HCT116 (cell line): ENCODE measurements around the gene SH2D7. TPM values are rescaled to one million over a fixed set of nuclear protein-coding genes. Genes with fewer than 3 reads are reported as not detected.

Experiments
- ATAC-seq: fragments of 200-7000 bp; cut with Tn5 transposase; 2 replicates; pipeline ENCODE4 v1.9.1; 2020; ENCODE audit warnings: mild to moderate bottlenecking, moderate library complexity
- BruUV-seq: library from RNA; stranded (reverse); fragments of 400-500 nt; replicated peaks from 2 replicates; lab custom pipeline; 2021; lab: Mats Ljungman, UMichigan
- CTCF ChIA-PET: fragments of 300-600 bp; sonication (Branson Sonifier 250); formaldehyde crosslinking; loops from one replicate; lab custom pipeline; 2021; ENCODE audit warnings: antibody characterized with exemption; lab: Charles Lee
- POLR2A ChIA-PET: fragments of 300-600, 350-600 bp; sonication (Branson Sonifier 250); formaldehyde crosslinking; loops from one replicate; lab custom pipeline; 2021; ENCODE audit warnings: antibody characterized with exemption; lab: Charles Lee
- RAD21 ChIA-PET, 2 experiments: fragments of 300-600 bp; sonication (Branson Sonifier 250); formaldehyde crosslinking; loops; one replicate each; lab custom pipeline; 2023; ENCODE audit warnings: low total read pairs in 2 of 2; ENCODE audit not compliant: uncharacterized antibody in 2 of 2, unreplicated experiment in 2 of 2, low non-redundant PET in 1 of 2; lab: Charles Lee
- DNase-seq: peaks from one replicate; pipeline ENCODE4 v3.0.0-alpha.2; 2010; ENCODE audit warnings: low read depth, low spot score
- H2AFZ ChIP-seq: fragments of 200-600 bp; shearing (Covaris generic), sonication (generic); 2 replicates; pipeline ENCODE4 v1.6.1; 2017; ENCODE audit warnings: low read depth, mixed run types, mixed read lengths, antibody characterized with exemption, low read length; ENCODE audit not compliant: poor library complexity, severe bottlenecking
- H3K27ac ChIP-seq: 2 replicates; pipeline ENCODE4 v1.5.1; 2012; ENCODE audit warnings: low read depth, low read length
- H3K27me3 ChIP-seq: fragments of 200-600 bp; sonication (generic); 2 replicates; pipeline ENCODE4 v1.6.1; 2016; ENCODE audit warnings: mixed run types, low read length, mixed read lengths; ENCODE audit not compliant: insufficient read depth
- H3K36me3 ChIP-seq, 2 experiments: fragments of 200-500 bp in 1 of 2; fragments of 200-600 bp in 1 of 2; sonication (Bioruptor generic) in 1 of 2; sonication (generic) in 1 of 2; 2 replicates each; pipeline versions ENCODE4 v1.5.1 to v1.6.1; 2014 to 2016; ENCODE audit warnings: low read length in 2 of 2, inconsistent platforms in 1 of 2, mixed read lengths in 1 of 2, mixed run types in 1 of 2; ENCODE audit not compliant: insufficient read depth in 2 of 2, control insufficient read depth in 1 of 2
- H3K4me1 ChIP-seq, 2 experiments: fragments of 200-600 bp in 1 of 2; sonication (generic) in 1 of 2; 2 replicates each; pipeline versions ENCODE4 v1.5.1 to v1.6.1; 2012 to 2017; ENCODE audit warnings: low read length in 2 of 2, inconsistent platforms in 1 of 2, mild to moderate bottlenecking in 1 of 2, mixed read lengths in 1 of 2, mixed run types in 1 of 2, moderate library complexity in 1 of 2; ENCODE audit not compliant: insufficient read depth in 2 of 2, control insufficient read depth in 1 of 2
- H3K4me2 ChIP-seq: fragments of 200-600 bp; sonication (generic); 2 replicates; pipeline ENCODE4 v1.6.1; 2017; ENCODE audit warnings: mixed run types, low read length, mixed read lengths
- H3K4me3 ChIP-seq, 2 experiments: fragments of 200-600 bp in 1 of 2; sonication (generic) in 1 of 2; replicated peaks in 1 of 2; 2 replicates each; pipeline ENCODE4 v1.5.1; 2011 to 2016; ENCODE audit warnings: low read length in 2 of 2, control low read depth in 1 of 2, low read depth in 1 of 2, mild to moderate bottlenecking in 1 of 2, mixed read lengths in 1 of 2, mixed run types in 1 of 2
- H3K79me2 ChIP-seq: fragments of 200-600 bp; sonication (generic); 2 replicates; pipeline ENCODE4 v1.6.1; 2017; ENCODE audit warnings: mild to moderate bottlenecking, mixed run types, low read length, moderate library complexity, mixed read lengths; ENCODE audit not compliant: insufficient read depth
- H3K9ac ChIP-seq: fragments of 200-600 bp; sonication (generic); 2 replicates; pipeline ENCODE4 v1.6.1; 2016; ENCODE audit warnings: low read length, mixed read lengths
- H3K9me2 ChIP-seq: fragments of 200-600 bp; sonication (generic), shearing (Covaris generic); 2 replicates; pipeline ENCODE4 v1.6.1; 2017; ENCODE audit warnings: mixed run types, mild to moderate bottlenecking, moderate library complexity; ENCODE audit not compliant: insufficient read depth
- H3K9me3 ChIP-seq, 2 experiments: fragments of 200-500 bp in 1 of 2; fragments of 200-600 bp in 1 of 2; sonication (Bioruptor generic) in 1 of 2; sonication (generic) in 1 of 2; 2 replicates each; pipeline ENCODE4 v1.6.1; 2014 to 2017; ENCODE audit warnings: low read length in 2 of 2, mixed read lengths in 2 of 2, inconsistent platforms in 1 of 2, low read depth in 1 of 2, mild to moderate bottlenecking in 1 of 2, mixed run types in 1 of 2, moderate library complexity in 1 of 2; ENCODE audit not compliant: control insufficient read depth in 1 of 2, insufficient read depth in 1 of 2
- H4K20me1 ChIP-seq: fragments of 200-600 bp; sonication (generic), shearing (Covaris generic); 2 replicates; pipeline ENCODE4 v1.6.1; 2017; ENCODE audit warnings: mixed run types, mild to moderate bottlenecking, moderate library complexity; ENCODE audit not compliant: insufficient read depth
- CEBPB ChIP-seq: IDR thresholded peaks from 2 replicates; pipeline ENCODE4 v1.6.1; 2012; ENCODE audit warnings: low read depth
- ELF1 ChIP-seq: IDR thresholded peaks from 2 replicates; pipeline ENCODE4 v1.6.1; 2012; ENCODE audit warnings: low read depth, borderline replicate concordance
- EZH2phosphoT487 ChIP-seq: fragments of 200-600 bp; IDR thresholded peaks from 2 replicates; pipeline ENCODE4 v1.6.1; 2018; ENCODE audit warnings: antibody characterized with exemption, borderline replicate concordance
- FOSL1 ChIP-seq: IDR thresholded peaks from 2 replicates; pipeline ENCODE4 v1.6.1; 2012; ENCODE audit warnings: low read depth
- POLR2AphosphoS5 ChIP-seq: IDR thresholded peaks from 2 replicates; pipeline ENCODE4 v1.6.1; 2011; ENCODE audit warnings: mild to moderate bottlenecking, low read depth, low read length, moderate library complexity
- SIN3A ChIP-seq: IDR thresholded peaks from 2 replicates; pipeline ENCODE4 v1.6.1; 2012; ENCODE audit warnings: low read depth
- SRF ChIP-seq: IDR thresholded peaks from 2 replicates; pipeline ENCODE4 v1.6.1; 2012; ENCODE audit warnings: low read depth
- YY1 ChIP-seq: IDR thresholded peaks from 2 replicates; pipeline ENCODE4 v1.6.1; 2011; ENCODE audit warnings: low read length, low read depth, moderate library complexity, mild to moderate bottlenecking; ENCODE audit not compliant: insufficient replicate concordance; ENCODE audit errors: extremely low read depth
- ZFX ChIP-seq: fragments of 450-650 bp; IDR thresholded peaks from 2 replicates; pipeline ENCODE4 v1.6.1; 2017
- ZNF274 ChIP-seq: fragments of 200-500 bp; sonication (Bioruptor generic); IDR thresholded peaks from 2 replicates; pipeline ENCODE4 v1.6.1; 2014; ENCODE audit warnings: mild to moderate bottlenecking, low read depth, low read length, inconsistent platforms
- intact Hi-C: fragments of 100-400 bp; cut with micrococcal nuclease; formaldehyde crosslinking; loops from 2 replicates; pipeline ENCODE4 v1.10.0; 2022
- total RNA-seq: library from RNA; stranded (reverse); gene quantifications from one replicate; pipeline ENCODE4 v1.2.1, GENCODE V29; 2021; ENCODE audit not compliant: unreplicated experiment
- TF ChIP-seq, protein P1 (sequence below), 3 experiments: fragments of 200-600 bp in 1 of 3; sonication (generic) in 1 of 3; IDR thresholded peaks in 2 of 3; conservative IDR thresholded peaks in 1 of 3; 2 replicates each; pipeline ENCODE4 v1.5.1; 2012 to 2017; ENCODE audit warnings: low read depth in 2 of 3, low read length in 2 of 3, antibody characterized with exemption in 1 of 3, borderline replicate concordance in 1 of 3, control low read depth in 1 of 3, mild to moderate bottlenecking in 1 of 3, mixed read lengths in 1 of 3, mixed run types in 1 of 3, moderate library complexity in 1 of 3; ENCODE audit not compliant: insufficient read depth in 1 of 3
- TF ChIP-seq, protein P2 (sequence below): IDR thresholded peaks from 2 replicates; pipeline ENCODE4 v1.6.1; 2011; ENCODE audit warnings: mild to moderate bottlenecking, low read length, moderate library complexity; ENCODE audit not compliant: insufficient replicate concordance; ENCODE audit errors: extremely low read depth
- TF ChIP-seq, protein P3 (sequence below): IDR thresholded peaks from 2 replicates; pipeline ENCODE4 v1.6.1; 2012

SH2D7 gene
- total RNA-seq, 1 experiment from 2014 or later: not detected

DNA sequence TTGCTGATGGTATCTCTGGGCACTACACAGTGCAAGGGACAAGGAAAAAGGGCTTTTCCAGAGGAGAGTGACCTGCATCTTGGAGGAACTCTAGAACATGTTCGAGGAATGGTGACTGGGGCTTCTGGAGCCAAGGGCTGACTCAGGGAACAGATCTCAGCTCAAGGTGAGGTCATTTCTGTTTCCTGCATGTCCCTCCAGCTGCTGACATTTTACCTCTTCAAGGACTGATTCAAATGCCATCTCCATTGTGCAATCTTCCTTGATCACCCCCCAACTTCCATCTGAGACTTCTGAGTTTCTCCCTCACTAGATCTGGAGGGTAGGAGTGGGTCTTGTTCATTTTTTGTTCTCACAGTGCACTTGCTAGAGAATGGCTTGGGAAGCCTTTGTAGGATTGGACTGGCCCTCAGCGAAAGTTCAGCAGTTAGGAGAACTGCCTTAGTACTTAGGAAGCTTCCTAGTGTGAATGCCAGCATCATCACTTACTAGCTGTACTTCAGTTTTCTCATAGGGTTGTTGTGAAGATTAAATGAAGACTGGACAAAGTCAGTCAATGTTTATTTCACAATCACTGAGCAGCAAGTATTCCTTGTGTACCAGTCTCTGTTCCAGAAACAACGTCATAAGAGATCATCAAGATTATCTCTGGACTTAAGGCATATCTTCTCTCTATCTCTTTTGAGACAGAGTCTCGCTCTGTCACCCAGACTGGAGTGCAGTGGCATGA lies 54.2 kb downstream of the SH2D7 start:
- RAD21 ChIA-PET: no interaction called here
- Histone ChIP-seq H3K79me2 (peaks cover 22% of the 10 kb centered on the region), H3K9ac (no peak overlapping the region), H3K9me3 (no peaks in the 10 kb centered on the region), H3K27me3 (no peaks in the 10 kb centered on the region), H3K27ac (no peak overlapping the region), H3K36me3 (no peaks in the 10 kb centered on the region), H2AFZ (no peak overlapping the region), H3K4me3 (no peak overlapping the region), H3K4me2 (no peak overlapping the region), H4K20me1 (no peaks in the 10 kb centered on the region), H3K4me1 (peaks cover 4 to 36% of the 10 kb centered on the region in 2 experiments; a peak in 3 of 4 replicates), H3K9me2 (no peaks in the 10 kb centered on the region)
- DNase-seq: no peak
- intact Hi-C loops: no loop called here
- BruUV-seq: no TSS peak
- POLR2A ChIA-PET: no interaction called here
- ATAC-seq: no peak
- CTCF ChIA-PET: no interaction called here
- TF ChIP-seq CEBPB: peak; percentile 60; the same call in 1 of the 2 replicates
- TF ChIP-seq, protein P1, sequence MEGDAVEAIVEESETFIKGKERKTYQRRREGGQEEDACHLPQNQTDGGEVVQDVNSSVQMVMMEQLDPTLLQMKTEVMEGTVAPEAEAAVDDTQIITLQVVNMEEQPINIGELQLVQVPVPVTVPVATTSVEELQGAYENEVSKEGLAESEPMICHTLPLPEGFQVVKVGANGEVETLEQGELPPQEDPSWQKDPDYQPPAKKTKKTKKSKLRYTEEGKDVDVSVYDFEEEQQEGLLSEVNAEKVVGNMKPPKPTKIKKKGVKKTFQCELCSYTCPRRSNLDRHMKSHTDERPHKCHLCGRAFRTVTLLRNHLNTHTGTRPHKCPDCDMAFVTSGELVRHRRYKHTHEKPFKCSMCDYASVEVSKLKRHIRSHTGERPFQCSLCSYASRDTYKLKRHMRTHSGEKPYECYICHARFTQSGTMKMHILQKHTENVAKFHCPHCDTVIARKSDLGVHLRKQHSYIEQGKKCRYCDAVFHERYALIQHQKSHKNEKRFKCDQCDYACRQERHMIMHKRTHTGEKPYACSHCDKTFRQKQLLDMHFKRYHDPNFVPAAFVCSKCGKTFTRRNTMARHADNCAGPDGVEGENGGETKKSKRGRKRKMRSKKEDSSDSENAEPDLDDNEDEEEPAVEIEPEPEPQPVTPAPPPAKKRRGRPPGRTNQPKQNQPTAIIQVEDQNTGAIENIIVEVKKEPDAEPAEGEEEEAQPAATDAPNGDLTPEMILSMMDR (IDR thresholded peaks at IDR 0.05 in 2 of 3, conservative IDR thresholded peaks at IDR 0.05 in 1 of 3; ENCODE audit: borderline replicate concordance in 1 of 3, insufficient read depth in 1 of 3, low read depth in 2 of 3, low read length in 2 of 3): no peak

DNA sequence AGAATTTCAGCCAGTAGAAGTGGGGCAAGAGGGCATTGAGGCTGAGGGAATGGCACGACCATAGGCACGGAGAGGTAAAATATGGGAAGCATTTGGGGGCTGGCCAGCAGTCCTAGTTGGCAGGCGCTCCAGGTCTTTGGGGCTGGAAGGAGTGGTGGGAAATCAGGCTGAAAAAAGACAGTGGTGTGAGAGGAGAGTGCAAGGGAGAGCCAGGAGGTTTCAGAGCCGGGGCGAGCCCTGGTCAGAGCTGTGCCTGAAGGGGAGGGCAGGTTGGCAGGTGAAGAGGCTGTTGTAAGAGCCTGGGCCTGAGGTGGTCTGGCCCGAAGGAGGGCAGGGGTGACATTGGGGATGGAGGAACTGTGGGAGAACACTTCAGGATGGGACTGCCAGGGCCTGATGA lies 55.2 kb downstream of the SH2D7 start:
- Histone ChIP-seq H3K9ac (no peak overlapping the region), H3K79me2 (peaks cover 28% of the 10 kb centered on the region), H3K27ac (no peak overlapping the region), H3K9me3 (no peaks in the 10 kb centered on the region), H3K27me3 (no peaks in the 10 kb centered on the region), H3K36me3 (no peaks in the 10 kb centered on the region), H4K20me1 (no peaks in the 10 kb centered on the region), H3K4me1 (peaks cover 4 to 36% of the 10 kb centered on the region in 2 experiments; a peak in 3 of 4 replicates), H3K4me3 (no peak overlapping the region), H3K9me2 (no peaks in the 10 kb centered on the region), H2AFZ (no peak overlapping the region), H3K4me2 (peak overlapping the region; percentile 89)
- CTCF ChIA-PET: no interaction called here
- ATAC-seq: no peak
- intact Hi-C loops: no loop called here
- TF ChIP-seq ZNF274 (no peak), FOSL1 (no peak), CEBPB (no peak), SRF (no peak), SIN3A (no peak), EZH2phosphoT487 (no peak), YY1 (no peak), ELF1 (no peak), POLR2AphosphoS5 (no peak), ZFX (no peak)
- TF ChIP-seq, protein P2, sequence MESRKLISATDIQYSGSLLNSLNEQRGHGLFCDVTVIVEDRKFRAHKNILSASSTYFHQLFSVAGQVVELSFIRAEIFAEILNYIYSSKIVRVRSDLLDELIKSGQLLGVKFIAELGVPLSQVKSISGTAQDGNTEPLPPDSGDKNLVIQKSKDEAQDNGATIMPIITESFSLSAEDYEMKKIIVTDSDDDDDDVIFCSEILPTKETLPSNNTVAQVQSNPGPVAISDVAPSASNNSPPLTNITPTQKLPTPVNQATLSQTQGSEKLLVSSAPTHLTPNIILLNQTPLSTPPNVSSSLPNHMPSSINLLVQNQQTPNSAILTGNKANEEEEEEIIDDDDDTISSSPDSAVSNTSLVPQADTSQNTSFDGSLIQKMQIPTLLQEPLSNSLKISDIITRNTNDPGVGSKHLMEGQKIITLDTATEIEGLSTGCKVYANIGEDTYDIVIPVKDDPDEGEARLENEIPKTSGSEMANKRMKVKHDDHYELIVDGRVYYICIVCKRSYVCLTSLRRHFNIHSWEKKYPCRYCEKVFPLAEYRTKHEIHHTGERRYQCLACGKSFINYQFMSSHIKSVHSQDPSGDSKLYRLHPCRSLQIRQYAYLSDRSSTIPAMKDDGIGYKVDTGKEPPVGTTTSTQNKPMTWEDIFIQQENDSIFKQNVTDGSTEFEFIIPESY: no peak
- TF ChIP-seq, protein P3, sequence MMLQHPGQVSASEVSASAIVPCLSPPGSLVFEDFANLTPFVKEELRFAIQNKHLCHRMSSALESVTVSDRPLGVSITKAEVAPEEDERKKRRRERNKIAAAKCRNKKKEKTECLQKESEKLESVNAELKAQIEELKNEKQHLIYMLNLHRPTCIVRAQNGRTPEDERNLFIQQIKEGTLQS: no peak
- no peak for DNase-seq
- RAD21 ChIA-PET: no interaction called here
- POLR2A ChIA-PET: no interaction called here
- no TSS peak for BruUV-seq
